ENCODE results near the gene CD72.
"Not testable (repeated sequence)": the region's sequence is repeated elsewhere in the genome, so short reads cannot be mapped to it uniquely, and the experiment has no call there.

CD72 gene

GRCh38 chr9:35598866-35599590, 19.2 kb downstream of the CD72 start:
- no peak overlapping the region for H3K4me3 ChIP-seq (ENCODE audit: low read depth, low read length)
- DNase-seq (ENCODE audit: low read depth): no peak
- TF ChIP-seq CTCF (IDR thresholded peaks at IDR 0.05; ENCODE audit: low read depth, low read length, missing control alignments): no peak

- not testable (repeated sequence) for DNase-seq (ENCODE audit: low read depth); H3K4me3 ChIP-seq (ENCODE audit: low read depth, low read length)
Observed at GRCh38 chr9:35596907-35597306, 21.3 kb downstream of the CD72 start.

- DNase-seq (ENCODE audit: low read depth): no peak
- no peak for TF ChIP-seq CTCF (IDR thresholded peaks at IDR 0.05; ENCODE audit: low read depth, low read length, missing control alignments)
- H3K4me3 ChIP-seq (ENCODE audit: low read depth, low read length): no peak overlapping the region
Observed at GRCh38 chr9:35594471-35594870, 23.7 kb downstream of the CD72 start.

GRCh38 chr9:35593581-35593980, 24.6 kb downstream of the CD72 start:
- TF ChIP-seq CTCF (IDR thresholded peaks at IDR 0.05; ENCODE audit: low read depth, low read length, missing control alignments): no peak
- H3K4me3 ChIP-seq (ENCODE audit: low read depth, low read length): no peak overlapping the region
- no peak for DNase-seq (ENCODE audit: low read depth)

GRCh38 chr9:35588506-35588905, 29.7 kb downstream of the CD72 start:
- DNase-seq (ENCODE audit: low read depth); H3K4me3 ChIP-seq (ENCODE audit: low read depth, low read length): not testable (repeated sequence)

- DNase-seq (ENCODE audit: low read depth); H3K4me3 ChIP-seq (ENCODE audit: low read depth, low read length): not testable (repeated sequence)
Observed at GRCh38 chr9:35584681-35585080, 33.5 kb downstream of the CD72 start.

- not testable (repeated sequence) for DNase-seq (ENCODE audit: low read depth); H3K4me3 ChIP-seq (ENCODE audit: low read depth, low read length)
Observed at GRCh38 chr9:35583521-35583920, 34.7 kb downstream of the CD72 start.

GRCh38 chr9:35579659-35580227, 38.5 kb downstream of the CD72 start:
- not testable (repeated sequence) for DNase-seq (ENCODE audit: low read depth); H3K4me3 ChIP-seq (ENCODE audit: low read depth, low read length)

- DNase-seq (ENCODE audit: low read depth): no peak
- TF ChIP-seq CTCF (IDR thresholded peaks at IDR 0.05; ENCODE audit: low read depth, low read length, missing control alignments): no peak
- no peak overlapping the region for H3K4me3 ChIP-seq (ENCODE audit: low read depth, low read length)
Observed at GRCh38 chr9:35579130-35579529, 39.1 kb downstream of the CD72 start.

GRCh38 chr9:35577486-35577885, 40.7 kb downstream of the CD72 start:
- H3K4me3 ChIP-seq (ENCODE audit: low read depth, low read length): no peak overlapping the region
- no peak for TF ChIP-seq CTCF (IDR thresholded peaks at IDR 0.05; ENCODE audit: low read depth, low read length, missing control alignments)
- no peak for DNase-seq (ENCODE audit: low read depth)

All from GM12864 (cell line).